Dermis microvascular lymphatic vessel endothelial cell (primary cell): ENCODE measurements around the gene PACSIN2. TPM values are rescaled to one million over a fixed set of nuclear protein-coding genes. Genes with fewer than 3 reads are reported as not detected.
A peak's percentile ranks its signal among the peaks of the same experiment; 100 is the strongest.
"Not testable (repeated sequence)": the region's sequence is repeated elsewhere in the genome, so short reads cannot be mapped to it uniquely, and the experiment has no call there.

Experiments used
- DNase-seq, 2 donors: peaks; one replicate each; pipeline versions ENCODE4 v3.0.0 to v3.0.0-alpha.2; 2010; ENCODE audit warnings: low read depth in 2 of 2
- total RNA-seq: library from RNA; depleted of rRNA; stranded (reverse); fragments of >200 nt; gene quantifications from 2 replicates; pipeline ENCODE4 v1.2.1, GENCODE V29; 2014

The PACSIN2 gene
- total RNA-seq, 1 donor from 2014 or later: 68.0 TPM

- no peak for DNase-seq
Observed at GRCh38 chr22:42967005-42967404, 47.9 kb downstream of the PACSIN2 start.

- DNase-seq: no peak
Observed at GRCh38 chr22:42966497-42966896, 48.5 kb downstream of the PACSIN2 start.

- DNase-seq: no peak
Observed at GRCh38 chr22:42964994-42965699, 49.8 kb downstream of the PACSIN2 start.

GRCh38 chr22:42963231-42963595, 51.7 kb downstream of the PACSIN2 start:
- DNase-seq: no peak

GRCh38 chr22:42962295-42963230, 52.4 kb downstream of the PACSIN2 start:
- DNase-seq: no peak

GRCh38 chr22:42961810-42962209, 53.1 kb downstream of the PACSIN2 start:
- DNase-seq: no peak

- not testable (repeated sequence) for DNase-seq
Observed at GRCh38 chr22:42961400-42961690, 53.6 kb downstream of the PACSIN2 start.

- DNase-seq: peak in 1 of 2 donors; percentile 45
Observed at GRCh38 chr22:42960531-42961399, 54.2 kb downstream of the PACSIN2 start.

- peak; percentile 98 to 99 for DNase-seq
Observed at GRCh38 chr22:42959576-42960509, 55.1 kb downstream of the PACSIN2 start.

GRCh38 chr22:42958937-42959336, 56.0 kb downstream of the PACSIN2 start:
- no peak for DNase-seq

GRCh38 chr22:42957958-42958357, 57.0 kb downstream of the PACSIN2 start:
- DNase-seq: no peak

- DNase-seq: no peak
Observed at GRCh38 chr22:42957544-42957943, 57.4 kb downstream of the PACSIN2 start.

GRCh38 chr22:42955848-42956247, 59.1 kb downstream of the PACSIN2 start:
- DNase-seq: no peak

- DNase-seq: no peak
Observed at GRCh38 chr22:42955087-42955635, 59.8 kb downstream of the PACSIN2 start.

- not testable (repeated sequence) for DNase-seq
Observed at GRCh38 chr22:42953751-42954150, 61.2 kb downstream of the PACSIN2 start.

- DNase-seq: no peak
Observed at GRCh38 chr22:42951093-42951710, 63.7 kb downstream of the PACSIN2 start.

- no peak for DNase-seq
Observed at GRCh38 chr22:42950281-42950680, 64.7 kb downstream of the PACSIN2 start.

- peak in 1 of 2 donors; percentile 84 for DNase-seq
Observed at GRCh38 chr22:42949159-42949558, 65.8 kb downstream of the PACSIN2 start.

- DNase-seq: no peak
Observed at GRCh38 chr22:42948294-42948693, 66.7 kb downstream of the PACSIN2 start.
